HEK293 (cell line): ENCODE measurements around the gene MCAT.

Experiments used
- CTCF ChIA-PET: fragments of 350-600 bp; formaldehyde crosslinking; extraction: SDS; loops from one replicate; lab custom pipeline; 2021; ENCODE audit warnings: antibody characterized with exemption; lab: Yijun Ruan, JAX
- POLR2A ChIA-PET: fragments of 300-600 bp; formaldehyde crosslinking; extraction: SDS; loops from one replicate; lab custom pipeline; 2020; ENCODE audit warnings: antibody characterized with exemption, inconsistent platforms; lab: Yijun Ruan, JAX
- H3K27ac ChIP-seq: fragments of 200-500 bp; sonication (Bioruptor generic); 2 replicates; pipeline ENCODE4 v1.5.1; 2014; ENCODE audit warnings: low read depth, low read length, control low read depth, inconsistent platforms; ENCODE audit errors: extremely low read depth
- H3K36me3 ChIP-seq, 2 experiments: fragments of 200-500 bp in 1 of 2; sonication (Bioruptor generic) in 1 of 2; 1 replicate in 1 of 2; 2 replicates in 1 of 2; pipeline ENCODE4 v1.5.1; 2014 to 2017; ENCODE audit warnings: inconsistent platforms in 2 of 2, low read length in 2 of 2; ENCODE audit not compliant: control insufficient read depth in 2 of 2, insufficient read depth in 1 of 2
- H3K4me1 ChIP-seq: fragments of 200-500 bp; sonication (Bioruptor generic); 2 replicates; pipeline ENCODE4 v1.5.1; 2014; ENCODE audit warnings: mild to moderate bottlenecking, low read length, inconsistent platforms; ENCODE audit not compliant: control insufficient read depth, insufficient read depth
- H3K4me3 ChIP-seq: 2 replicates; pipeline ENCODE4 v1.5.1; 2011; ENCODE audit warnings: low read depth, mild to moderate bottlenecking, control low read depth, low read length, moderate library complexity
- H3K9me3 ChIP-seq: fragments of 200-500 bp; sonication (Bioruptor generic); 2 replicates; pipeline ENCODE4 v1.5.1; 2014; ENCODE audit warnings: low read depth, low read length, inconsistent platforms; ENCODE audit not compliant: control insufficient read depth, insufficient read depth
- HOXD13 ChIP-seq: sonication (generic); formaldehyde crosslinking; IDR thresholded peaks from 2 replicates; pipeline ENCODE4 v1.8.0; 2022; ENCODE audit warnings: missing genetic modification reagents, borderline replicate concordance
- KLF1 ChIP-seq: fragments of 450-650 bp; formaldehyde crosslinking; IDR thresholded peaks from 2 replicates; pipeline ENCODE4 v1.5.1; 2016; ENCODE audit warnings: missing biosample characterization, missing genetic modification characterization
- KLF8 ChIP-seq: fragments of 450-650 bp; formaldehyde crosslinking; IDR thresholded peaks from 2 replicates; pipeline ENCODE4 v1.5.1; 2016; ENCODE audit warnings: missing biosample characterization, missing genetic modification characterization
- MYNN ChIP-seq: fragments of 450-650 bp; formaldehyde crosslinking; IDR thresholded peaks from 2 replicates; pipeline ENCODE4 v1.5.1; 2016; ENCODE audit warnings: missing biosample characterization, missing genetic modification characterization, borderline replicate concordance
- PRDM1 ChIP-seq: fragments of 450-650 bp; formaldehyde crosslinking; IDR thresholded peaks from 2 replicates; pipeline ENCODE4; 2016; ENCODE audit warnings: missing biosample characterization, missing genetic modification characterization
- SCRT1 ChIP-seq: fragments of 450-650 bp; formaldehyde crosslinking; IDR thresholded peaks from 2 replicates; pipeline ENCODE4 v1.5.1; 2016; ENCODE audit warnings: missing biosample characterization, missing genetic modification characterization, borderline replicate concordance
- SCRT2 ChIP-seq: fragments of 450-650 bp; formaldehyde crosslinking; IDR thresholded peaks from 2 replicates; pipeline ENCODE4 v1.5.1; 2016; ENCODE audit warnings: missing biosample characterization, missing genetic modification characterization
- SP2 ChIP-seq: fragments of 450-650 bp; formaldehyde crosslinking; IDR thresholded peaks from 2 replicates; pipeline ENCODE4 v1.5.1; 2016; ENCODE audit warnings: missing biosample characterization, missing genetic modification characterization
- SP3 ChIP-seq: fragments of 450-650 bp; formaldehyde crosslinking; IDR thresholded peaks from 2 replicates; pipeline ENCODE4 v1.5.1; 2016; ENCODE audit warnings: missing biosample characterization, missing genetic modification characterization
- SP7 ChIP-seq: fragments of 450-650 bp; formaldehyde crosslinking; IDR thresholded peaks from 2 replicates; pipeline ENCODE4 v1.5.1; 2016; ENCODE audit warnings: missing biosample characterization, missing genetic modification characterization
- TCF7L2 ChIP-seq: IDR thresholded peaks from 2 replicates; pipeline ENCODE4 v1.6.1; 2011; ENCODE audit warnings: low read depth, mild to moderate bottlenecking, inconsistent platforms, low read length, moderate library complexity, borderline replicate concordance
- ZBTB17 ChIP-seq: fragments of 450-650 bp; formaldehyde crosslinking; IDR thresholded peaks from 2 replicates; pipeline ENCODE4 v1.5.1; 2016; ENCODE audit warnings: missing biosample characterization, missing genetic modification characterization
- ZBTB48 ChIP-seq: fragments of 450-650 bp; formaldehyde crosslinking; IDR thresholded peaks from 2 replicates; pipeline ENCODE4 v1.5.1; 2016; ENCODE audit warnings: missing biosample characterization, missing genetic modification characterization
- ZFP3 ChIP-seq: fragments of 450-650 bp; formaldehyde crosslinking; IDR thresholded peaks from 2 replicates; pipeline ENCODE4 v1.5.1; 2016; ENCODE audit warnings: low read depth, missing biosample characterization, missing genetic modification characterization
- ZIC2 ChIP-seq: fragments of 450-650 bp; formaldehyde crosslinking; IDR thresholded peaks from 2 replicates; pipeline ENCODE4 v1.5.1; 2016; ENCODE audit warnings: missing biosample characterization, missing genetic modification characterization
- ZNF121 ChIP-seq: fragments of 450-650 bp; formaldehyde crosslinking; IDR thresholded peaks from 2 replicates; pipeline ENCODE4 v1.5.1; 2016; ENCODE audit warnings: missing biosample characterization, missing genetic modification characterization
- ZNF169 ChIP-seq: fragments of 450-650 bp; formaldehyde crosslinking; IDR thresholded peaks from 2 replicates; pipeline ENCODE4 v1.5.1; 2016; ENCODE audit warnings: missing biosample characterization, missing genetic modification characterization
- ZNF175 ChIP-seq: fragments of 450-650 bp; formaldehyde crosslinking; IDR thresholded peaks from 2 replicates; pipeline ENCODE4 v1.5.1; 2016; ENCODE audit warnings: missing biosample characterization, missing genetic modification characterization
- ZNF18 ChIP-seq: fragments of 450-650 bp; formaldehyde crosslinking; IDR thresholded peaks from 2 replicates; pipeline ENCODE4 v1.5.1; 2016; ENCODE audit warnings: missing biosample characterization, missing genetic modification characterization
- ZNF292 ChIP-seq: fragments of 450-650 bp; formaldehyde crosslinking; IDR thresholded peaks from 2 replicates; pipeline ENCODE4 v1.5.1; 2016; ENCODE audit warnings: low read depth, missing biosample characterization, missing genetic modification characterization, borderline replicate concordance
- ZNF311 ChIP-seq: fragments of 450-650 bp; formaldehyde crosslinking; IDR thresholded peaks from 2 replicates; pipeline ENCODE4 v1.5.1; 2017; ENCODE audit warnings: missing biosample characterization, missing genetic modification characterization, borderline replicate concordance
- ZNF341 ChIP-seq: fragments of 450-650 bp; formaldehyde crosslinking; IDR thresholded peaks from 2 replicates; pipeline ENCODE4; 2016; ENCODE audit warnings: low read depth, missing biosample characterization, missing genetic modification characterization
- ZNF366 ChIP-seq: fragments of 450-650 bp; formaldehyde crosslinking; conservative IDR thresholded peaks from 2 replicates; pipeline ENCODE4 v1.5.1; 2016; ENCODE audit warnings: missing biosample characterization, missing genetic modification characterization
- ZNF449 ChIP-seq: fragments of 450-650 bp; formaldehyde crosslinking; IDR thresholded peaks from 2 replicates; pipeline ENCODE4 v1.5.1; 2017; ENCODE audit warnings: missing biosample characterization, mild to moderate bottlenecking, missing genetic modification characterization, moderate library complexity
- ZNF549 ChIP-seq: fragments of 450-650 bp; IDR thresholded peaks from 2 replicates; pipeline ENCODE4 v1.5.1; 2018; ENCODE audit warnings: missing biosample characterization, missing genetic modification characterization, mild to moderate bottlenecking, inconsistent platforms, moderate library complexity
- ZNF600 ChIP-seq: fragments of 450-650 bp; formaldehyde crosslinking; IDR thresholded peaks from 2 replicates; pipeline ENCODE4 v1.5.1; 2016; ENCODE audit warnings: missing biosample characterization, missing genetic modification characterization
- ZNF624 ChIP-seq: fragments of 450-650 bp; formaldehyde crosslinking; IDR thresholded peaks from 2 replicates; pipeline ENCODE4 v1.5.1; 2017; ENCODE audit warnings: missing biosample characterization, missing genetic modification characterization
- ZNF654 ChIP-seq: fragments of 450-650 bp; formaldehyde crosslinking; IDR thresholded peaks from 2 replicates; pipeline ENCODE4 v1.5.1; 2016; ENCODE audit warnings: low read depth, missing biosample characterization, missing genetic modification characterization
- TF ChIP-seq, protein P1 (sequence below): fragments of 450-650 bp; formaldehyde crosslinking; IDR thresholded peaks from 2 replicates; pipeline ENCODE4 v1.5.1; 2016; ENCODE audit warnings: missing biosample characterization, missing genetic modification characterization
- TF ChIP-seq, protein P2 (sequence below): fragments of 450-650 bp; formaldehyde crosslinking; optimal IDR thresholded peaks from 2 replicates; pipeline ENCODE3; 2016; ENCODE audit warnings: missing biosample characterization, mild to moderate bottlenecking, missing genetic modification characterization
- TF ChIP-seq, protein P3 (sequence below): fragments of 450-650 bp; formaldehyde crosslinking; IDR thresholded peaks from 2 replicates; pipeline ENCODE4; 2016; ENCODE audit warnings: missing biosample characterization, missing genetic modification characterization

MCAT gene

GRCh38 chr22:43152357-43153071 lies 9.3 kb upstream of the MCAT start:
- ChIA-PET CTCF (no interaction called here), POLR2A (interaction anchor here (0.5 to 3.1 kb wide), 2 partner anchors 35 to 39 kb away, joined by 4 to 10 read pairs; partner anchors contain the start of gene TTLL12)
- peaks cover 10% of the 10 kb centered on the region for H3K4me1 ChIP-seq
- H3K4me3 ChIP-seq: no peak overlapping the region
- no peaks in the 10 kb centered on the region for H3K36me3 ChIP-seq
- H3K27ac ChIP-seq: no peak overlapping the region; the same call in 1 of the 2 replicates
- no peaks in the 10 kb centered on the region for H3K9me3 ChIP-seq
- TF ChIP-seq ZNF449 (tag by site-specific recombination) (no peak), ZBTB48 (tag by site-specific recombination) (peak; percentile 80), ZNF121 (no peak), ZNF549 (no peak), SP2 (tag by site-specific recombination) (peak; percentile 25), KLF1 (tag by site-specific recombination) (peak; percentile 86), MYNN (no peak), SCRT1 (tag by site-specific recombination) (no peak), ZNF175 (tag by site-specific recombination) (no peak), KLF8 (tag by site-specific recombination) (no peak), ZNF366 (tag by site-specific recombination) (peak; percentile 95; the same call in 1 of the 2 replicates), ZNF292 (tag by site-specific recombination) (no peak), ZNF654 (tag by site-specific recombination) (no peak), ZNF600 (tag by site-specific recombination) (no peak), ZNF341 (no peak; the same call in 1 of the 2 replicates), ZBTB17 (tag by site-specific recombination) (no peak), SCRT2 (tag by site-specific recombination) (no peak), ZNF624 (no peak), TCF7L2 (no peak), ZIC2 (no peak), SP7 (tag by site-specific recombination) (no peak), ZNF311 (tag by site-specific recombination) (no peak), PRDM1 (tag by site-specific recombination) (peak; percentile 95), ZFP3 (tag by site-specific recombination) (no peak), HOXD13 (CRISPR knock-in tag) (no peak), ZNF18 (tag by site-specific recombination) (no peak), SP3 (tag by site-specific recombination) (no peak), ZNF169 (tag by site-specific recombination) (no peak)
- TF ChIP-seq, protein P1, sequence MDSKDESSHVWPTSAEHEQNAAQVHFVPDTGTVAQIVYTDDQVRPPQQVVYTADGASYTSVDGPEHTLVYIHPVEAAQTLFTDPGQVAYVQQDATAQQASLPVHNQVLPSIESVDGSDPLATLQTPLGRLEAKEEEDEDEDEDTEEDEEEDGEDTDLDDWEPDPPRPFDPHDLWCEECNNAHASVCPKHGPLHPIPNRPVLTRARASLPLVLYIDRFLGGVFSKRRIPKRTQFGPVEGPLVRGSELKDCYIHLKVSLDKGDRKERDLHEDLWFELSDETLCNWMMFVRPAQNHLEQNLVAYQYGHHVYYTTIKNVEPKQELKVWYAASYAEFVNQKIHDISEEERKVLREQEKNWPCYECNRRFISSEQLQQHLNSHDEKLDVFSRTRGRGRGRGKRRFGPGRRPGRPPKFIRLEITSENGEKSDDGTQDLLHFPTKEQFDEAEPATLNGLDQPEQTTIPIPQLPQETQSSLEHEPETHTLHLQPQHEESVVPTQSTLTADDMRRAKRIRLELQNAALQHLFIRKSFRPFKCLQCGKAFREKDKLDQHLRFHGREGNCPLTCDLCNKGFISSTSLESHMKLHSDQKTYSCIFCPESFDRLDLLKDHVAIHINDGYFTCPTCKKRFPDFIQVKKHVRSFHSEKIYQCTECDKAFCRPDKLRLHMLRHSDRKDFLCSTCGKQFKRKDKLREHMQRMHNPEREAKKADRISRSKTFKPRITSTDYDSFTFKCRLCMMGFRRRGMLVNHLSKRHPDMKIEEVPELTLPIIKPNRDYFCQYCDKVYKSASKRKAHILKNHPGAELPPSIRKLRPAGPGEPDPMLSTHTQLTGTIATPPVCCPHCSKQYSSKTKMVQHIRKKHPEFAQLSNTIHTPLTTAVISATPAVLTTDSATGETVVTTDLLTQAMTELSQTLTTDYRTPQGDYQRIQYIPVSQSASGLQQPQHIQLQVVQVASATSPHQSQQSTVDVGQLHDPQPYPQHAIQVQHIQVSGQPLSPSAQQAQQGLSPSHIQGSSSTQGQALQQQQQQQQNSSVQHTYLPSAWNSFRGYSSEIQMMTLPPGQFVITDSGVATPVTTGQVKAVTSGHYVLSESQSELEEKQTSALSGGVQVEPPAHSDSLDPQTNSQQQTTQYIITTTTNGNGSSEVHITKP (tag by site-specific recombination): no peak
- TF ChIP-seq, protein P2, sequence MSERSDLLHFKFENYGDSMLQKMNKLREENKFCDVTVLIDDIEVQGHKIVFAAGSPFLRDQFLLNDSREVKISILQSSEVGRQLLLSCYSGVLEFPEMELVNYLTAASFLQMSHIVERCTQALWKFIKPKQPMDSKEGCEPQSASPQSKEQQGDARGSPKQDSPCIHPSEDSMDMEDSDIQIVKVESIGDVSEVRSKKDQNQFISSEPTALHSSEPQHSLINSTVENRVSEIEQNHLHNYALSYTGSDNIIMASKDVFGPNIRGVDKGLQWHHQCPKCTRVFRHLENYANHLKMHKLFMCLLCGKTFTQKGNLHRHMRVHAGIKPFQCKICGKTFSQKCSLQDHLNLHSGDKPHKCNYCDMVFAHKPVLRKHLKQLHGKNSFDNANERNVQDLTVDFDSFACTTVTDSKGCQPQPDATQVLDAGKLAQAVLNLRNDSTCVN (tag by site-specific recombination): no peak
- TF ChIP-seq, protein P3, sequence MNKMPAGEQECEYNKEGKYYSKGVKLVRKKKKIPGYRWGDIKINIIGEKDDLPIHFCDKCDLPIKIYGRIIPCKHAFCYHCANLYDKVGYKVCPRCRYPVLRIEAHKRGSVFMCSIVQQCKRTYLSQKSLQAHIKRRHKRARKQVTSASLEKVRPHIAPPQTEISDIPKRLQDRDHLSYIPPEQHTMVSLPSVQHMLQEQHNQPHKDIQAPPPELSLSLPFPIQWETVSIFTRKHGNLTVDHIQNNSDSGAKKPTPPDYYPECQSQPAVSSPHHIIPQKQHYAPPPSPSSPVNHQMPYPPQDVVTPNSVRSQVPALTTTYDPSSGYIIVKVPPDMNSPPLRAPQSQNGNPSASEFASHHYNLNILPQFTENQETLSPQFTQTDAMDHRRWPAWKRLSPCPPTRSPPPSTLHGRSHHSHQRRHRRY: no peak
